GM12891 (cell line): ENCODE data around the gene CTPS1.

Experiments
- DNase-seq: peaks from one replicate; pipeline ENCODE4 v3.0.0; 2011; ENCODE audit warnings: low spot score; ENCODE audit not compliant: insufficient read length
- FAIRE-seq: peaks from 2 replicates; lab custom pipeline; 2011; peaks lifted over from hg19 to GRCh38; lab: Jason Lieb, UNC
- PAX5 ChIP-seq: IDR thresholded peaks from 2 replicates; pipeline ENCODE4 v1.6.1; 2011; ENCODE audit warnings: low read length, moderate library complexity, mild to moderate bottlenecking; ENCODE audit not compliant: insufficient read depth, severe bottlenecking
- POLR2A ChIP-seq: IDR thresholded peaks from 2 replicates; pipeline ENCODE4 v1.6.1; 2011; ENCODE audit warnings: low read depth, low read length, control low read depth
- POLR2AphosphoS5 ChIP-seq: IDR thresholded peaks from 2 replicates; pipeline ENCODE4 v1.6.1; 2011; ENCODE audit warnings: low read depth, low read length, control low read depth
- POU2F2 ChIP-seq: IDR thresholded peaks from 2 replicates; pipeline ENCODE4 v1.6.1; 2011; ENCODE audit warnings: low read depth, mild to moderate bottlenecking, control low read depth, low read length, moderate library complexity
- SPI1 ChIP-seq: IDR thresholded peaks from 2 replicates; pipeline ENCODE4 v1.6.1; 2011; ENCODE audit warnings: low read depth, low read length, control low read depth
- TAF1 ChIP-seq: IDR thresholded peaks from 2 replicates; pipeline ENCODE4 v1.6.1; 2011; ENCODE audit warnings: low read depth, low read length, control low read depth

Gene CTPS1

GRCh38 chr1:40944841-40945430 lies 34.6 kb upstream of the CTPS1 start:
- FAIRE-seq (no peak), DNase-seq (no peak)
- no peak for TF ChIP-seq SPI1

DNA sequence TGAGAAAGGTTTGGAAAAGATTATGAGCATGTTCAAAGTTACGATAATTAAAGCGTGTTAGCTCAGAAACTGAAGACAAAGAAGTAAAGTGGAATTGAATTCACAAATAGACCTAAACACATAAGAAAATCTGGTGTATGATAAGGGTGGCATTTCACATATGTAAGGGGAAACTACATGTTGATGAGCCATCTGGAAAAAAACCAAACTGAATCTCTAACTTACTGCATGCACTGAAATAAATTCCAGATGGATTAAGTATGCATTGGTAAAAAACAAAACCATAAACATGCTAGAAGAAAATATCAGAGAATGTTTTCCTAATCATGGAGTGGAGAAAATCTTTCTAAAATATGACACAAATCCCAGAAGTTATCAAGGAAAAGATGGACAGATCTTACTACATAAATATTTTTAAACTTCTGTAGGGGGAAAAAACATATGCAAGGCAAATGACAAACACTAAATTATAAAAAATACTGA lies 34.0 kb upstream of the CTPS1 start:
- no peak for FAIRE-seq

GRCh38 chr1:40948741-40949443 lies 30.6 kb upstream of the CTPS1 start:
- no peak for TF ChIP-seq PAX5
- TF ChIP-seq POLR2AphosphoS5 = no peak
- no peak for TF ChIP-seq POLR2A
- TF ChIP-seq SPI1 = no peak
- no peak for TF ChIP-seq TAF1
- no peak for TF ChIP-seq POU2F2
- DNase-seq (peak; percentile 26), FAIRE-seq (peak; percentile 76)

More for the DNA sequence above, 34.0 kb upstream of the CTPS1 start:
- no peak for DNase-seq
- no peak for TF ChIP-seq TAF1
- no peak for TF ChIP-seq SPI1

- no peak for DNase-seq
- TF ChIP-seq POLR2A (no peak), POLR2AphosphoS5 (no peak), TAF1 (no peak), PAX5 (no peak), POU2F2 (no peak), SPI1 (no peak)
- no peak for FAIRE-seq
Observed at GRCh38 chr1:40949563-40949962, 29.9 kb upstream of the CTPS1 start.

GRCh38 chr1:40951943-40952743 lies 27.4 kb upstream of the CTPS1 start:
- FAIRE-seq (peak; percentile 89), DNase-seq (peak; percentile 50)
- TF ChIP-seq POLR2AphosphoS5 = no peak
- TF ChIP-seq TAF1 = no peak
- no peak for TF ChIP-seq SPI1
- TF ChIP-seq POU2F2 = no peak
- TF ChIP-seq POLR2A = no peak
- no peak for TF ChIP-seq PAX5

- DNase-seq (no peak), FAIRE-seq (no peak)
- TF ChIP-seq POU2F2 (no peak), POLR2AphosphoS5 (no peak), TAF1 (no peak), SPI1 (no peak), POLR2A (no peak), PAX5 (no peak)
Observed at GRCh38 chr1:40952744-40953315, 26.7 kb upstream of the CTPS1 start.

- DNase-seq = no peak
- FAIRE-seq = no peak
- TF ChIP-seq POLR2AphosphoS5 = no peak
- TF ChIP-seq POU2F2 = no peak
- no peak for TF ChIP-seq TAF1
- TF ChIP-seq PAX5 = no peak
- TF ChIP-seq POLR2A = no peak
Observed at GRCh38 chr1:40954626-40955025, 24.9 kb upstream of the CTPS1 start.

DNA sequence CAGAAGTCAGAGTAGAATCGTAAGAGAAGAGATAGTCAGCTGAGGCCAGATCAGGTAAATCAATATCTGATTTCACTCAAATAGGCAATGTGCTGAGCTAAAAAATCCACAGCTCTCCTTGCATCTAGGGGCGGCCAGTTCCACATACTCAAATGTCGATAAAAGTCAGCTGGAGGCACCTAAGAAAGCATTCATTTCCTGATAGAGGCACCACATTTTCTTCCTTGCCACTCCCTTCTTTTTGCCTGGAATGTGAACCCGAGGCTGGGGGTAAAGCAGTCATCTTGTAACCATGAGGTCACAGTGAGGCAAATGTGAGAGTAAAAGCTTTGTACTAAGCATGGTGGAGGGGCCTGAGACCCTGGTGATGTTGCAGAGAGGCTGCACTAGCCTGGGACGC lies 24.2 kb upstream of the CTPS1 start:
- no peak for TF ChIP-seq TAF1
- TF ChIP-seq POU2F2 = no peak
- TF ChIP-seq POLR2AphosphoS5 = no peak
- TF ChIP-seq SPI1 = no peak
- TF ChIP-seq PAX5 = no peak
- FAIRE-seq (no peak), DNase-seq (no peak)

- TF ChIP-seq POLR2A (no peak), PAX5 (no peak), SPI1 (no peak), POLR2AphosphoS5 (no peak), TAF1 (no peak), POU2F2 (no peak)
- FAIRE-seq = no peak
- no peak for DNase-seq
Observed at GRCh38 chr1:40956407-40956806, 23.1 kb upstream of the CTPS1 start.

- no peak for DNase-seq
- no peak for FAIRE-seq
- TF ChIP-seq PAX5 (no peak), POU2F2 (no peak), TAF1 (no peak), POLR2A (no peak), SPI1 (no peak), POLR2AphosphoS5 (no peak)
Observed at GRCh38 chr1:40958210-40958609, 21.3 kb upstream of the CTPS1 start.
